Neural cell (in vitro differentiated cells): ENCODE measurements around the gene SORCS1. TPM values are rescaled to one million over a fixed set of nuclear protein-coding genes. Genes with fewer than 3 reads are reported as not detected.

Source experiments
- H2AFZ ChIP-seq: fragments of 200-600, 300-800 bp; sonication (generic), shearing (Covaris generic); 2 replicates; pipeline ENCODE4 v1.6.0; 2014; ENCODE audit warnings: low read depth, mild to moderate bottlenecking, antibody characterized with exemption, low read length, moderate library complexity
- H3F3A ChIP-seq: fragments of 200-600 bp; shearing (Covaris generic); 2 replicates; pipeline ENCODE4 v1.6.1; 2016; ENCODE audit warnings: mild to moderate bottlenecking, moderate library complexity, mixed read lengths, antibody characterized with exemption, low read length; ENCODE audit not compliant: insufficient read depth, poor library complexity, severe bottlenecking
- H3K27ac ChIP-seq: fragments of 200-600, 300-800 bp; sonication (generic), shearing (Covaris generic); 2 replicates; pipeline ENCODE4 v1.5.1; 2014; ENCODE audit warnings: mild to moderate bottlenecking, low read length, moderate library complexity
- H3K27me3 ChIP-seq: fragments of 300-800, 200-600 bp; sonication (generic), shearing (Covaris generic); 2 replicates; pipeline ENCODE4 v1.6.0; 2014; ENCODE audit warnings: mild to moderate bottlenecking, low read depth, low read length, moderate library complexity; ENCODE audit not compliant: insufficient read depth
- H3K36me3 ChIP-seq: fragments of 300-800, 200-600 bp; sonication (generic), shearing (Covaris generic); 2 replicates; pipeline ENCODE4 v1.5.1; 2014; ENCODE audit warnings: mild to moderate bottlenecking, antibody characterized with exemption, low read length, moderate library complexity; ENCODE audit not compliant: insufficient read depth
- H3K4me2 ChIP-seq: fragments of 300-800, 200-600 bp; sonication (generic), shearing (Covaris generic); 2 replicates; pipeline ENCODE4 v1.6.0; 2014; ENCODE audit warnings: mild to moderate bottlenecking, low read length
- H3K4me3 ChIP-seq: fragments of 300-800, 200-600 bp; sonication (generic), shearing (Covaris generic); 2 replicates; pipeline ENCODE4 v1.5.1; 2014; ENCODE audit warnings: mild to moderate bottlenecking, low read length, moderate library complexity
- H3K79me2 ChIP-seq: fragments of 200-600 bp; shearing (Covaris generic); replicated peaks from 2 replicates; pipeline ENCODE4 v1.6.0; 2014; ENCODE audit warnings: mild to moderate bottlenecking, low read length, moderate library complexity; ENCODE audit not compliant: insufficient read depth
- H3K9ac ChIP-seq: fragments of 300-800, 200-600 bp; sonication (generic), shearing (Covaris generic); 2 replicates; pipeline ENCODE4 v1.6.1; 2016; ENCODE audit warnings: mild to moderate bottlenecking, low read length, mixed read lengths
- H3K9me2 ChIP-seq: fragments of 200-600 bp; shearing (Covaris generic); 2 replicates; pipeline ENCODE4 v1.6.1; 2016; ENCODE audit warnings: mild to moderate bottlenecking, low read length, mixed read lengths; ENCODE audit not compliant: insufficient read depth
- H3K9me3 ChIP-seq: fragments of 200-600, 300-800 bp; sonication (generic), shearing (Covaris generic); 2 replicates; pipeline ENCODE4 v1.6.1; 2016; ENCODE audit warnings: mild to moderate bottlenecking, mixed run types, low read length, moderate library complexity, mixed read lengths
- H4K20me1 ChIP-seq: fragments of 200-600 bp; shearing (Covaris generic); 2 replicates; pipeline ENCODE4 v1.6.1; 2016; ENCODE audit warnings: mild to moderate bottlenecking, mixed run types; ENCODE audit not compliant: insufficient read depth
- CTCF ChIP-seq: fragments of 450-650 bp; IDR thresholded peaks from 2 replicates; pipeline ENCODE4 v1.5.1; 2014; ENCODE audit warnings: antibody characterized with exemption, mild to moderate bottlenecking, moderate library complexity; ENCODE audit not compliant: poor library complexity, severe bottlenecking
- EP300 ChIP-seq: fragments of 450-650 bp; conservative IDR thresholded peaks from 2 replicates; pipeline ENCODE4 v1.6.1; 2014; ENCODE audit warnings: antibody characterized with exemption, mild to moderate bottlenecking, moderate library complexity; ENCODE audit not compliant: poor library complexity, severe bottlenecking
- EZH2 ChIP-seq: fragments of 200-600, 300-800 bp; shearing (Covaris generic), sonication (generic); IDR thresholded peaks from 2 replicates; pipeline ENCODE4 v1.6.1; 2014; ENCODE audit warnings: antibody characterized with exemption, low read length, borderline replicate concordance, mild to moderate bottlenecking; ENCODE audit not compliant: insufficient read depth, poor library complexity, severe bottlenecking
- MXI1 ChIP-seq: fragments of 450-650 bp; conservative IDR thresholded peaks from 2 replicates; pipeline ENCODE4 v1.6.1; 2014; ENCODE audit warnings: antibody characterized with exemption, mild to moderate bottlenecking; ENCODE audit not compliant: poor library complexity, severe bottlenecking
- POLR2AphosphoS5 ChIP-seq: IDR thresholded peaks from 2 replicates; pipeline ENCODE4 v1.6.1; 2012
- RAD21 ChIP-seq: fragments of 450-650 bp; conservative IDR thresholded peaks from 2 replicates; pipeline ENCODE4 v1.6.1; 2014; ENCODE audit warnings: antibody characterized with exemption, mild to moderate bottlenecking, moderate library complexity
- REST ChIP-seq: IDR thresholded peaks from 2 replicates; pipeline ENCODE4 v1.6.1; 2012; ENCODE audit warnings: borderline replicate concordance
- SMC3 ChIP-seq: fragments of 450-650 bp; conservative IDR thresholded peaks from 2 replicates; pipeline ENCODE4 v1.6.1; 2014; ENCODE audit warnings: antibody characterized with exemption, mild to moderate bottlenecking, moderate library complexity; ENCODE audit not compliant: poor library complexity
- TAF1 ChIP-seq: IDR thresholded peaks from 2 replicates; pipeline ENCODE4 v1.6.1; 2012; ENCODE audit warnings: low read depth
- polyA plus RNA-seq: library from polyadenylated mRNA; depleted of rRNA; stranded (reverse); fragments of >200 nt; gene quantifications from 2 replicates; pipeline ENCODE4 v1.2.3, GENCODE V29; 2014

SORCS1 gene
- polyA plus RNA-seq, 1 donor from 2014 or later = 27.0 TPM

- Histone ChIP-seq H3K9me2 (no peaks in the 10 kb centered on the region), H2AFZ (no peak overlapping the region), H4K20me1 (no peaks in the 10 kb centered on the region), H3F3A (no peaks in the 10 kb centered on the region), H3K9me3 (no peaks in the 10 kb centered on the region), H3K4me3 (no peak overlapping the region), H3K36me3 (no peaks in the 10 kb centered on the region), H3K9ac (no peak overlapping the region), H3K27ac (no peak overlapping the region), H3K4me2 (no peak overlapping the region), H3K79me2 (no peaks in the 10 kb centered on the region), H3K27me3 (no peaks in the 10 kb centered on the region)
- TF ChIP-seq RAD21 (no peak), SMC3 (no peak), CTCF (no peak), EZH2 (no peak), REST (no peak), TAF1 (no peak), POLR2AphosphoS5 (no peak), EP300 (no peak), MXI1 (no peak)
Measured at GRCh38 chr10:106557951-106558733, 606.4 kb downstream of the SORCS1 start.

GRCh38 chr10:106557053-106557452, 607.5 kb downstream of the SORCS1 start:
- H3K9me2 ChIP-seq = no peaks in the 10 kb centered on the region
- H3K9me3 ChIP-seq = no peaks in the 10 kb centered on the region
- H3K4me3 ChIP-seq = no peak overlapping the region
- H3K27ac ChIP-seq = no peak overlapping the region
- no peak overlapping the region for H2AFZ ChIP-seq
- H3K4me2 ChIP-seq = peak overlapping the region; percentile 5
- no peaks in the 10 kb centered on the region for H3K36me3 ChIP-seq
- H3F3A ChIP-seq = no peaks in the 10 kb centered on the region
- H4K20me1 ChIP-seq = no peaks in the 10 kb centered on the region
- TF ChIP-seq REST = no peak
- TF ChIP-seq MXI1 = no peak
- TF ChIP-seq TAF1 = no peak
- TF ChIP-seq CTCF = no peak
- no peak for TF ChIP-seq POLR2AphosphoS5
- no peak for TF ChIP-seq SMC3
- TF ChIP-seq EZH2 = no peak
- TF ChIP-seq EP300 = no peak
- no peak for TF ChIP-seq RAD21
- no peaks in the 10 kb centered on the region for H3K27me3 ChIP-seq
- H3K79me2 ChIP-seq = no peaks in the 10 kb centered on the region
- no peak overlapping the region for H3K9ac ChIP-seq
